A673 (cell line): ENCODE results near the gene RCC1. TPM values are rescaled to one million over a fixed set of nuclear protein-coding genes. Genes with fewer than 3 reads are reported as not detected.

Experiments used
- BruUV-seq: library from RNA; stranded (reverse); fragments of 400-500 nt; replicated peaks from 2 replicates; lab custom pipeline; 2021; lab: Mats Ljungman, UMichigan
- CTCF ChIA-PET: fragments of 300-600 bp; sonication (Branson Sonifier 250); formaldehyde crosslinking; loops from one replicate; lab custom pipeline; 2022; ENCODE audit warnings: antibody characterized with exemption; lab: Charles Lee
- POLR2A ChIA-PET: fragments of 300-600 bp; sonication (Branson Sonifier 250); formaldehyde crosslinking; loops from one replicate; lab custom pipeline; 2022; ENCODE audit warnings: antibody characterized with exemption; ENCODE audit not compliant: low non-redundant PET; lab: Charles Lee
- DNase-seq: peaks from one replicate; pipeline ENCODE4 v3.0.0-alpha.2; 2015; ENCODE audit warnings: low spot score
- H3K27ac ChIP-seq: fragments of 200-600 bp; sonication (generic); 2 replicates; pipeline ENCODE4 v1.5.1; 2016; ENCODE audit warnings: mixed run types, low read depth, mild to moderate bottlenecking, mixed read lengths, antibody characterized with exemption, low read length; ENCODE audit not compliant: poor library complexity, severe bottlenecking
- H3K27me3 ChIP-seq: fragments of 200-600 bp; sonication (generic); replicated peaks from 2 replicates; pipeline ENCODE4 v1.6.1; 2017; ENCODE audit warnings: mixed run types, low read depth, mild to moderate bottlenecking, mixed read lengths, antibody characterized with exemption, low read length; ENCODE audit not compliant: insufficient read depth, poor library complexity
- H3K36me3 ChIP-seq: fragments of 200-600 bp; sonication (generic); 2 replicates; pipeline ENCODE4 v1.6.1; 2016; ENCODE audit warnings: mixed run types, mild to moderate bottlenecking, mixed read lengths, antibody characterized with exemption, low read length; ENCODE audit not compliant: insufficient read depth, poor library complexity, severe bottlenecking
- H3K4me1 ChIP-seq: fragments of 200-600 bp; sonication (generic); 2 replicates; pipeline ENCODE4 v1.6.1; 2017; ENCODE audit warnings: mixed run types, mild to moderate bottlenecking, mixed read lengths, antibody characterized with exemption, low read length; ENCODE audit not compliant: insufficient read depth, poor library complexity, severe bottlenecking
- H3K4me3 ChIP-seq: fragments of 200-600 bp; sonication (generic); 2 replicates; pipeline ENCODE4 v1.5.1; 2016; ENCODE audit warnings: low read depth, mixed run types, mild to moderate bottlenecking, mixed read lengths, low read length; ENCODE audit not compliant: poor library complexity, severe bottlenecking
- H3K9me3 ChIP-seq: fragments of 200-600 bp; sonication (generic); 2 replicates; pipeline ENCODE4 v1.6.1; 2016; ENCODE audit warnings: mixed run types, low read depth, mild to moderate bottlenecking, mixed read lengths, antibody characterized with exemption, low read length; ENCODE audit not compliant: poor library complexity, severe bottlenecking
- EZH2 ChIP-seq: fragments of 200-600 bp; sonication (generic); IDR thresholded peaks from 2 replicates; pipeline ENCODE4 v1.6.1; 2017; ENCODE audit warnings: borderline replicate concordance, low read depth, mild to moderate bottlenecking, mixed read lengths, antibody characterized with exemption, low read length; ENCODE audit not compliant: poor library complexity, severe bottlenecking
- intact Hi-C: fragments of 100-400 bp; cut with micrococcal nuclease; formaldehyde crosslinking; loops from one replicate; pipeline ENCODE4 v1.10.0; 2022; ENCODE audit not compliant: unreplicated experiment
- total RNA-seq: library from RNA; stranded (reverse); gene quantifications from 2 replicates; pipeline ENCODE4 v1.2.3, GENCODE V29; 2021
- TF ChIP-seq, protein P1 (sequence below): fragments of 300-800, 200-600 bp; sonication (generic); conservative IDR thresholded peaks from 2 replicates; pipeline ENCODE4 v1.5.1; 2017; ENCODE audit warnings: low read depth, mild to moderate bottlenecking, antibody characterized with exemption, low read length, moderate library complexity, mixed read lengths

The RCC1 gene
- total RNA-seq, 1 experiment from 2014 or later: 125 TPM

DNA sequence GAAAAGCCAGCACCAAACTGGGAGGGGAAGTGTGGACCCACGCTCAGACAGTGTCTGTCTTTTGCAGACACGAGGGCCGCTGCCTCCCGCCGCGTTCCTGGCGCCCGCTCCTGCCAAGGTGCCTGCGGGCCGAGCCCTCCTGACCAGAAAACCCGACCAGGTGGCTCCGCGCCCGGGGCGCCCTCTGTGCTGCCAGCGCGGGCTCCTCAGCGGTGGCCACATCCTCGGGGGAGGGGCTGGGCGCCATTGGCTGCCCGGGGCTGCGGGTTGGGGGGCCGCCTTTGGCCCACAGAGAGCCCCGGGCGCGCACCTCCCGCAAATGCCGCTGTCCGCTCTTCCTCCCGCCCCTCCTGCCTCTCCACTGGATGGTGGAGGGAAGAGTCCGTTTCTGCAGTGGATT, 24.6 kb downstream of the RCC1 start:
- ChIA-PET POLR2A (no interaction called here), CTCF (no interaction called here)
- Histone ChIP-seq H3K9me3 (no peaks in the 10 kb centered on the region), H3K36me3 (peaks cover 53% of the 10 kb centered on the region), H3K4me1 (no peaks in the 10 kb centered on the region), H3K27me3 (no peaks in the 10 kb centered on the region), H3K4me3 (no peak overlapping the region), H3K27ac (peak overlapping the region; percentile 16)
- no TSS peak for BruUV-seq
- intact Hi-C loops: no loop called here
- DNase-seq: no peak
- TF ChIP-seq EZH2: no peak
- TF ChIP-seq, protein P1, sequence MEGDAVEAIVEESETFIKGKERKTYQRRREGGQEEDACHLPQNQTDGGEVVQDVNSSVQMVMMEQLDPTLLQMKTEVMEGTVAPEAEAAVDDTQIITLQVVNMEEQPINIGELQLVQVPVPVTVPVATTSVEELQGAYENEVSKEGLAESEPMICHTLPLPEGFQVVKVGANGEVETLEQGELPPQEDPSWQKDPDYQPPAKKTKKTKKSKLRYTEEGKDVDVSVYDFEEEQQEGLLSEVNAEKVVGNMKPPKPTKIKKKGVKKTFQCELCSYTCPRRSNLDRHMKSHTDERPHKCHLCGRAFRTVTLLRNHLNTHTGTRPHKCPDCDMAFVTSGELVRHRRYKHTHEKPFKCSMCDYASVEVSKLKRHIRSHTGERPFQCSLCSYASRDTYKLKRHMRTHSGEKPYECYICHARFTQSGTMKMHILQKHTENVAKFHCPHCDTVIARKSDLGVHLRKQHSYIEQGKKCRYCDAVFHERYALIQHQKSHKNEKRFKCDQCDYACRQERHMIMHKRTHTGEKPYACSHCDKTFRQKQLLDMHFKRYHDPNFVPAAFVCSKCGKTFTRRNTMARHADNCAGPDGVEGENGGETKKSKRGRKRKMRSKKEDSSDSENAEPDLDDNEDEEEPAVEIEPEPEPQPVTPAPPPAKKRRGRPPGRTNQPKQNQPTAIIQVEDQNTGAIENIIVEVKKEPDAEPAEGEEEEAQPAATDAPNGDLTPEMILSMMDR: no peak

DNA sequence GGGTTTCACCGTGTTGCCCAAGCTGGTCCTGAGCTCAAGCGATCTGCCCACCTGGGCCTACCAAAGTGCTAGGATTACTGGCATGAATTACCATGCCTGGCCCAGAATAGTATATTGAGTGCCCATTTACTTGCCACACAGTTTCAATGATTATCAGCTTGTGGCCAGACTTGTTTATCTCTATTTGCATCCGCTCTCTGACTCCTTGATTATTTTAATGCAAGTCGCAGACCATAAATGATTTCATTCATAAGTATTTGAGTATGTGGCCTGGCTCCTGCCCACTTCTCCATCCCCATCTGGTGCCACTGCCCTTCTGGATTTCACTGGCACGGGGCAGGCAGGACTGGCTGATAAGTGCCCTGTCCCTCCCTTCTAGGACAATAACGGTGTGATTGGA, 28.8 kb downstream of the RCC1 start:
- Histone ChIP-seq H3K36me3 (peaks cover 80% of the 10 kb centered on the region), H3K27me3 (no peaks in the 10 kb centered on the region), H3K4me1 (no peaks in the 10 kb centered on the region), H3K27ac (no peak overlapping the region), H3K4me3 (no peak overlapping the region), H3K9me3 (no peaks in the 10 kb centered on the region)
- ChIA-PET CTCF (no interaction called here), POLR2A (no interaction called here)
- intact Hi-C loops: no loop called here
- no peak for DNase-seq
- TF ChIP-seq, protein P1: no peak
- TF ChIP-seq EZH2: no peak
- no TSS peak for BruUV-seq

DNA sequence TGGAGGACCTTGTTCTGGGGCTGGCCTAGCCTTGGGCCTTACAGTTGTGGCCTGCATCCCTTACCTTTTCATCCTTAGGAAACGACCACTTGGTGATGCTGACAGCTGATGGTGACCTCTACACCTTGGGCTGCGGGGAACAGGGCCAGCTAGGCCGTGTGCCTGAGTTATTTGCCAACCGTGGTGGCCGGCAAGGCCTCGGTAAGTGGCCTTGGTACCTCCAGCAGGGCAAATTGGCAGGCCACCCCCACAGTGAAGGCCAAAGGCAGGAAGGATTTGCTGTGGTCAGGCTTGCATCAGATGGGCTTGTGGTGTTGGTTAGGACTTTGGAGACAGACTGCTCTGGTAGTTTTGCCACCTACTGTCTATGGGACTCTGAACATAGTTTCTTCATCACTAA, 29.3 kb downstream of the RCC1 start:
- Histone ChIP-seq H3K27me3 (no peaks in the 10 kb centered on the region), H3K36me3 (peaks cover 75% of the 10 kb centered on the region), H3K27ac (no peak overlapping the region), H3K4me1 (no peaks in the 10 kb centered on the region), H3K9me3 (no peaks in the 10 kb centered on the region), H3K4me3 (no peak overlapping the region)
- ChIA-PET POLR2A (no interaction called here), CTCF (no interaction called here)
- DNase-seq: no peak
- intact Hi-C loops: no loop called here
- TF ChIP-seq, protein P1: no peak
- TF ChIP-seq EZH2: no peak
- no TSS peak for BruUV-seq
